ENCODE results near the gene MAP3K15.

DNA sequence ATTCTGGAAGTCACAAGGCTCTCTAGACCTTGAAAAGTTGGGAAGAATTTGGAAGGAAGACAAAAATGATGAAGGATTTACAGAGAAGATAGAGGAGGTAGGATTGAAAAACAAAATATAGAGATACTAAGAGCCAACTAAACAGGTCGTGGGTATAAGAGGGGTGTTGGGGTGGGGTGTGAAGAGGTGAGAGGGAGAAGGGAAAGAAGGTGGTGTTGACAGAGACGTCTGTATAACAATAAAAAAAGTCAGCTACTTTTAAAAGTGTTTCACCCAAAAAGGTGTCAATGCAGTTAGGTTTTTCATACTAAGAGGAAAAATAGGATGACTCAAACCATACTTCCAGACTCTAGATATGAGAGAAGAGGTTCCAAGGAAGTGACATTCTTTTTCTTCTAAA lies 33.0 kb upstream of the MAP3K15 start:
- TF ChIP-seq CTCF (conservative IDR thresholded peaks at IDR 0.05; ENCODE audit: low read depth, low read length) (no peak), EZH2 (IDR thresholded peaks at IDR 0.05; ENCODE audit: borderline replicate concordance, low read depth, low read length, poor library complexity, severe bottlenecking) (no peak)
